H1 (cell line): Measurements from ENCODE around the gene ZNF317. TPM values are rescaled to one million over a fixed set of nuclear protein-coding genes. Genes with fewer than 3 reads are reported as not detected.

Source experiments
- polyA plus RNA-seq, 7 experiments: library from polyadenylated mRNA; depleted of rRNA in 3 of 7; stranded (reverse) in 5 of 7; unstranded in 2 of 7; fragments of >200 nt in 5 of 7; fragments of 200-250 nt in 2 of 7; gene quantifications; 1 replicate in 5 of 7; 2 replicates in 1 of 7; 4 replicates in 1 of 7; pipeline versions ENCODE4 v1.2.1 to v1.2.3, GENCODE V29; 2011 to 2013; ENCODE audit warnings: missing spikeins in 2 of 7, mixed read lengths in 2 of 7
- total RNA-seq: library from RNA; stranded (reverse); fragmentation: NEBNext Ultra II Directional; extraction: Animal tissue kit (Norgen Biotek cat#: 25700); gene quantifications from 2 replicates; pipeline ENCODE4 v1.2.1, GENCODE V29; 2021

The ZNF317 gene
- total and polyA plus RNA-seq, 2 of the 8 experiments (the other 6 are each of a cell fraction or from before 2014, with no cell fraction given): 22.6 to 41.5 TPM

Other genes with a start within 250 kb of the ZNF317 start
- 0.17 and 0.25 TPM in 2 replicates for gene MUC16, start 130.0 kb upstream of the ZNF317 start, total RNA-seq
- gene MUC16, start 130.0 kb upstream of the ZNF317 start, polyA plus RNA-seq (2011; rRNA removed): 0.60 and 0.72 TPM in 2 replicates
- gene OR1M1, start 53.3 kb upstream of the ZNF317 start, total RNA-seq: not detected in 2 replicates
- 0.12 TPM in 1 of 2 replicates, not detected in the other for gene OR1M1, start 53.3 kb upstream of the ZNF317 start, polyA plus RNA-seq (2011; rRNA removed)
- not detected in 2 replicates for gene OR7G2, start 32.9 kb upstream of the ZNF317 start, total RNA-seq
- gene OR7G2, start 32.9 kb upstream of the ZNF317 start, polyA plus RNA-seq (2011; rRNA removed): not detected in 2 replicates
- not detected in 2 replicates for gene OR7G1, start 24.6 kb upstream of the ZNF317 start, total RNA-seq
- gene OR7G1, start 24.6 kb upstream of the ZNF317 start, polyA plus RNA-seq (2011; rRNA removed): not detected in 2 replicates
- gene OR7G3, start 13.4 kb upstream of the ZNF317 start, total RNA-seq: not detected in 2 replicates
- not detected in 2 replicates for gene OR7G3, start 13.4 kb upstream of the ZNF317 start, polyA plus RNA-seq (2011; rRNA removed)
- not detected in 2 replicates for gene OR7D2, start 38.6 kb downstream of the ZNF317 start, total RNA-seq
- gene OR7D2, start 38.6 kb downstream of the ZNF317 start, polyA plus RNA-seq (2011; rRNA removed): 0.02 and 0.06 TPM in 2 replicates
- gene OR7D4, start 79.2 kb downstream of the ZNF317 start, total RNA-seq: not detected in 2 replicates
- not detected in 2 replicates for gene OR7D4, start 79.2 kb downstream of the ZNF317 start, polyA plus RNA-seq (2011; rRNA removed)
- not detected in 2 replicates for gene OR7E24, start 110.5 kb downstream of the ZNF317 start, total RNA-seq
- gene OR7E24, start 110.5 kb downstream of the ZNF317 start, polyA plus RNA-seq (2011; rRNA removed): not detected in 2 replicates
- 3.3 and 3.7 TPM in 2 replicates for gene ZNF699, start 169.4 kb downstream of the ZNF317 start, total RNA-seq
- gene ZNF699, start 169.4 kb downstream of the ZNF317 start, polyA plus RNA-seq (2011; rRNA removed): 1.00 and 1.0 TPM in 2 replicates
- gene ZNF559, start 183.8 kb downstream of the ZNF317 start, total RNA-seq: 17.6 and 19.0 TPM in 2 replicates
- 3.2 and 10.2 TPM in 2 replicates for gene ZNF559, start 183.8 kb downstream of the ZNF317 start, polyA plus RNA-seq (2011; rRNA removed)
- gene ZNF177, start 222.6 kb downstream of the ZNF317 start, total RNA-seq: 5.9 and 7.7 TPM in 2 replicates
- gene ZNF177, start 222.6 kb downstream of the ZNF317 start, polyA plus RNA-seq (2011; rRNA removed): 2.1 and 3.1 TPM in 2 replicates